ENCODE results near the gene ANAPC5. TPM values are rescaled to one million over a fixed set of nuclear protein-coding genes. Genes with fewer than 3 reads are reported as not detected.

The ANAPC5 gene
- total RNA-seq, 3 donors from 2014 or later, result 109 to 169 (median 147) TPM

- no peak for DNase-seq (ENCODE audit: low spot score in 2 of 2)
- H3K36me3 ChIP-seq, result peaks cover 10% of the 10 kb centered on the region
- intact Hi-C loops (cut with DNase I; ENCODE audit: low total_unique reads), result no loop called here
- no peaks in the 10 kb centered on the region for H3K4me1 ChIP-seq
- no peak overlapping the region for H3K4me3 ChIP-seq
- no peak for TF ChIP-seq POLR2A (IDR thresholded peaks at IDR 0.05)
- no peak for TF ChIP-seq POLR2AphosphoS5 (IDR thresholded peaks at IDR 0.05)
- TF ChIP-seq CTCF (IDR thresholded peaks at IDR 0.05), result no peak
- H3K27me3 ChIP-seq, result no peaks in the 10 kb centered on the region
- H3K27ac ChIP-seq, result no peak overlapping the region
- no peaks in the 10 kb centered on the region for H3K9me3 ChIP-seq
Measured at GRCh38 chr12:121346747-121347146, 5.5 kb downstream of the ANAPC5 start.

GRCh38 chr12:121345151-121345815 is 6.9 kb downstream of the ANAPC5 start:
- intact Hi-C loops (cut with DNase I; ENCODE audit: low total_unique reads), result no loop called here

GRCh38 chr12:121344506-121344905 is 7.7 kb downstream of the ANAPC5 start:
- TF ChIP-seq CTCF (IDR thresholded peaks at IDR 0.05) (no peak), POLR2A (IDR thresholded peaks at IDR 0.05) (no peak), POLR2AphosphoS5 (IDR thresholded peaks at IDR 0.05) (no peak)
- peaks cover 10% of the 10 kb centered on the region for H3K36me3 ChIP-seq
- intact Hi-C loops (cut with DNase I; ENCODE audit: low total_unique reads), result no loop called here
- no peaks in the 10 kb centered on the region for H3K4me1 ChIP-seq
- H3K27me3 ChIP-seq, result no peaks in the 10 kb centered on the region
- no peak overlapping the region for H3K4me3 ChIP-seq
- no peaks in the 10 kb centered on the region for H3K9me3 ChIP-seq
- DNase-seq (ENCODE audit: low spot score in 2 of 2), result no peak
- peak overlapping the region; percentile 41 to 55 for H3K27ac ChIP-seq

More at GRCh38 chr12:121345151-121345815, 6.9 kb downstream of the ANAPC5 start:
- Histone ChIP-seq H3K4me1 (no peaks in the 10 kb centered on the region), H3K9me3 (no peaks in the 10 kb centered on the region), H3K27me3 (no peaks in the 10 kb centered on the region), H3K27ac (peak overlapping the region; percentile 64 to 66), H3K36me3 (peaks cover 10% of the 10 kb centered on the region), H3K4me3 (no peak overlapping the region)
- no peak for DNase-seq (ENCODE audit: low spot score in 2 of 2)
- no peak for TF ChIP-seq CTCF (IDR thresholded peaks at IDR 0.05)
- TF ChIP-seq POLR2AphosphoS5 (IDR thresholded peaks at IDR 0.05), result no peak
- TF ChIP-seq POLR2A (IDR thresholded peaks at IDR 0.05), result no peak

GRCh38 chr12:121337416-121337815 is 14.8 kb downstream of the ANAPC5 start:
- Histone ChIP-seq H3K27me3 (no peaks in the 10 kb centered on the region), H3K36me3 (no peaks in the 10 kb centered on the region), H3K4me3 (no peak overlapping the region), H3K4me1 (peaks cover 0 to 5% of the 10 kb centered on the region in 2 donors), H3K27ac (no peak overlapping the region), H3K9me3 (no peaks in the 10 kb centered on the region)
- TF ChIP-seq POLR2AphosphoS5 (IDR thresholded peaks at IDR 0.05) (no peak), CTCF (IDR thresholded peaks at IDR 0.05) (no peak), POLR2A (IDR thresholded peaks at IDR 0.05) (no peak)
- DNase-seq (ENCODE audit: low spot score in 2 of 2), result no peak
- intact Hi-C loops (cut with DNase I; ENCODE audit: low total_unique reads), result loop anchor here (10.0 kb wide), 1 partner anchor 97 kb away; no protein-coding TSS in a partner anchor

- intact Hi-C loops (cut with DNase I; ENCODE audit: low total_unique reads), result loop anchor here (10.0 kb wide), 1 partner anchor 100 kb away; no protein-coding TSS in a partner anchor
- H3K36me3 ChIP-seq, result peaks cover 11% of the 10 kb centered on the region
Measured at GRCh38 chr12:121334513-121335343, 17.5 kb downstream of the ANAPC5 start.

More at GRCh38 chr12:121334513-121335343, 17.5 kb downstream of the ANAPC5 start:
- no peaks in the 10 kb centered on the region for H3K9me3 ChIP-seq
- peaks cover 0 to 5% of the 10 kb centered on the region in 2 donors for H3K4me1 ChIP-seq
- no peak for DNase-seq (ENCODE audit: low spot score in 2 of 2)
- H3K27ac ChIP-seq, result no peak overlapping the region
- H3K27me3 ChIP-seq, result no peaks in the 10 kb centered on the region
- H3K4me3 ChIP-seq, result no peak overlapping the region
- TF ChIP-seq CTCF (IDR thresholded peaks at IDR 0.05) (peak; percentile 55 to 90 (median 82)), POLR2AphosphoS5 (IDR thresholded peaks at IDR 0.05) (no peak), POLR2A (IDR thresholded peaks at IDR 0.05) (no peak)
